GM12878 (cell line): ENCODE data around the gene UBQLN1. TPM values are rescaled to one million over a fixed set of nuclear protein-coding genes. Genes with fewer than 3 reads are reported as not detected.

Experiments used
- CBX5 ChIP-seq: sonication (generic); IDR thresholded peaks from 2 replicates; pipeline ENCODE4 v1.6.1; 2016; ENCODE audit warnings: low read depth, moderate library complexity, mild to moderate bottlenecking, inconsistent platforms
- MLLT1 ChIP-seq: fragments of 450-650 bp; IDR thresholded peaks from 2 replicates; pipeline ENCODE4 v1.6.1; 2016; ENCODE audit warnings: mild to moderate bottlenecking
- NBN ChIP-seq: fragments of 450-650 bp; IDR thresholded peaks from 2 replicates; pipeline ENCODE4 v1.6.1; 2016
- REST ChIP-seq: IDR thresholded peaks from 2 replicates; pipeline ENCODE4 v1.6.1; 2012; ENCODE audit warnings: mild to moderate bottlenecking, low read depth, low read length
- ZNF687 ChIP-seq: fragments of 450-650 bp; IDR thresholded peaks from 2 replicates; pipeline ENCODE4 v1.6.1; 2017; ENCODE audit warnings: mild to moderate bottlenecking, moderate library complexity
- polyA plus RNA-seq, 11 experiments: library from polyadenylated mRNA; depleted of rRNA in 4 of 11; unstranded in 6 of 11; stranded (reverse) in 5 of 11; fragments of >200 nt; fragmentation: Nextera tagmentation in 4 of 11; fragmentation: Illumina TruSeq in 1 of 11; extraction: Ambion mirVana in 4 of 11; extraction: Trizol in 1 of 11; gene quantifications; 1 replicate in 1 of 11; 2 replicates in 10 of 11; pipeline versions ENCODE4 v1.2.1 to v1.2.3, GENCODE V29; 2011 to 2016; ENCODE audit warnings: inconsistent platforms in 2 of 11, missing spikeins in 2 of 11, low read depth in 1 of 11
- total RNA-seq, 4 experiments: library from RNA; depleted of rRNA in 3 of 4; stranded (reverse); fragments of >200 nt in 3 of 4; fragmentation: Illumina TruSeq in 1 of 4; extraction: Trizol in 1 of 4; gene quantifications; 2 replicates each; pipeline versions ENCODE4 v1.2.1 to v1.2.3, GENCODE V29; 2013 to 2021

Gene UBQLN1
- total and polyA plus RNA-seq, 10 of the 15 experiments (the other 5 are each of a cell fraction or from before 2014, with no cell fraction given), result 12.4 to 118 (median 66.1) TPM

- TF ChIP-seq CBX5, result no peak
- no peak for TF ChIP-seq REST
- no peak for TF ChIP-seq MLLT1
- no peak for TF ChIP-seq ZNF687
- 0 out of 2 replicates have a peak, but pooled peaks have one; percentile 26 for TF ChIP-seq NBN
These were observed 46.7 kb upstream of the UBQLN1 start (continued) for GRCh38 chr9:83754383-83754977.
